GM18498 (cell line): Measurements from ENCODE around the gene TNFAIP6.
"Not testable (repeated sequence)": the region's sequence is repeated elsewhere in the genome, so short reads cannot be mapped to it uniquely, and the experiment has no call there.

ENCODE experiments used
- ATAC-seq: cut with Tn5 transposase; IDR thresholded peaks from one replicate; pipeline ENCODE4 v1.9.1; 2021; ENCODE audit warnings: mild to moderate bottlenecking, moderate library complexity; ENCODE audit not compliant: unreplicated experiment

TNFAIP6 gene

GRCh38 chr2:151410485-151410834 is 53.1 kb downstream of the TNFAIP6 start:
- peak; percentile 40 for ATAC-seq

GRCh38 chr2:151417650-151418049 is 60.3 kb downstream of the TNFAIP6 start:
- ATAC-seq: no peak

- not testable (repeated sequence) for ATAC-seq
These were observed 64.3 kb downstream of the TNFAIP6 start for GRCh38 chr2:151421681-151422080.

- peak; percentile 92 for ATAC-seq
These were observed 65.6 kb downstream of the TNFAIP6 start for GRCh38 chr2:151422917-151423439.

GRCh38 chr2:151423760-151424159 is 66.4 kb downstream of the TNFAIP6 start:
- ATAC-seq: peak; percentile 43
